ENCODE data around the gene TEK.
A peak's percentile ranks its signal among the peaks of the same experiment; 100 is the strongest.
"Not testable (repeated sequence)": the region's sequence is repeated elsewhere in the genome, so short reads cannot be mapped to it uniquely, and the experiment has no call there.

The TEK gene

GRCh38 chr9:27227192-27227591 lies 118.2 kb downstream of the TEK start:
- DNase-seq (ENCODE audit: low spot score): no peak

- DNase-seq (ENCODE audit: low spot score): not testable (repeated sequence)
Measured at GRCh38 chr9:27239648-27240047, 130.6 kb downstream of the TEK start.

- DNase-seq (ENCODE audit: low spot score): peak; percentile 33
Measured at GRCh38 chr9:27247756-27248155, 138.7 kb downstream of the TEK start.

- DNase-seq (ENCODE audit: low spot score): no peak
Measured at GRCh38 chr9:27248702-27249101, 139.7 kb downstream of the TEK start.

GRCh38 chr9:27258662-27259061 lies 149.6 kb downstream of the TEK start:
- no peak for DNase-seq (ENCODE audit: low spot score)

- DNase-seq (ENCODE audit: low spot score): no peak
Measured at GRCh38 chr9:27260789-27261516, 151.9 kb downstream of the TEK start.

GRCh38 chr9:27261517-27262211 lies 152.6 kb downstream of the TEK start:
- DNase-seq (ENCODE audit: low spot score): no peak

- DNase-seq (ENCODE audit: low spot score): no peak
Measured at GRCh38 chr9:27272103-27272502, 163.1 kb downstream of the TEK start.

GRCh38 chr9:27273186-27273585 lies 164.2 kb downstream of the TEK start:
- no peak for DNase-seq (ENCODE audit: low spot score)

GRCh38 chr9:27276193-27277030 lies 167.4 kb downstream of the TEK start:
- peak; percentile 65 for DNase-seq (ENCODE audit: low spot score)

GRCh38 chr9:27278374-27278773 lies 169.3 kb downstream of the TEK start:
- no peak for DNase-seq (ENCODE audit: low spot score)

GRCh38 chr9:27279611-27280010 lies 170.6 kb downstream of the TEK start:
- DNase-seq (ENCODE audit: low spot score): no peak
